Measurements from ENCODE around the gene DMBT1. TPM values are rescaled to one million over a fixed set of nuclear protein-coding genes. Genes with fewer than 3 reads are reported as not detected.

DMBT1 gene
- under 0.01 TPM in 1 of 2 replicates, not detected in the other for total RNA-seq

DNA sequence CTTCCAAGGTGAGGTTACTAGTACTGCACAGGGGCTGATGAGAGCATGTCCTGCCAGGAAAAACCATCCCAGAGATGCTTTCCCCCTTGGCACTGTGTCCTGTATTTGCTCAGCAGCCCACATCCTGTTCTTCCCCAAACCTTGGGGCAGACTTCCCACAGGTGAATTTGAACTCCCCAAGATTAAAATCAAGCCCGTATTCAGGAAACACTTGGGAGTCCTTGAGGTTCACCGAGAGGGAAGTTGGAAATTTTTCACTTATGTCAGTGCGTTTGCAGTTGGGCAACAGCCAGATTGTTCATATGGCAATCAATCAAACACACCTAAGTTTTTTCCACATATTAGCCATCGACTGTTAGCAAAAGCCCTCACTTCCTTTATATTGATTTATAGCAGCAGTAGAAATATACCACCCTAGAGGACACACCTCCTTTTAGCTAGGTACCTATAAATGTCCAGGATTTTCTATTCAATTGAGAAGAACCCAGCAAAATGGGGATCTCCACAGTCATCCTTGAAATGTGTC lies at the start of gene DMBT1:
DMBT1 (plus strand) TSS at position 476 of the 526 bp plus-strand sequence; CDS start at position 493, 17 bp downstream.
- H3K4me3 ChIP-seq (ENCODE audit: low read depth, low read length), result no peak within 1 kb of the TSS
- TF ChIP-seq CTCF (IDR thresholded peaks at IDR 0.05; ENCODE audit: insufficient read depth, low read depth, low read length), result no peak
- DNase-seq (ENCODE audit: low read depth), result no peak

- no peak for TF ChIP-seq CTCF (IDR thresholded peaks at IDR 0.05; ENCODE audit: insufficient read depth, low read depth, low read length)
- DNase-seq (ENCODE audit: low read depth), result no peak
- H3K4me3 ChIP-seq (ENCODE audit: low read depth, low read length), result no peak overlapping the region
These were observed 47.5 kb upstream of the DMBT1 start for GRCh38 chr10:122513053-122513452.

GRCh38 chr10:122514045-122514840 lies 46.3 kb upstream of the DMBT1 start:
- H3K4me3 ChIP-seq (ENCODE audit: low read depth, low read length), result no peak overlapping the region
- TF ChIP-seq CTCF (IDR thresholded peaks at IDR 0.05; ENCODE audit: insufficient read depth, low read depth, low read length), result no peak
- DNase-seq (ENCODE audit: low read depth), result no peak

DNA sequence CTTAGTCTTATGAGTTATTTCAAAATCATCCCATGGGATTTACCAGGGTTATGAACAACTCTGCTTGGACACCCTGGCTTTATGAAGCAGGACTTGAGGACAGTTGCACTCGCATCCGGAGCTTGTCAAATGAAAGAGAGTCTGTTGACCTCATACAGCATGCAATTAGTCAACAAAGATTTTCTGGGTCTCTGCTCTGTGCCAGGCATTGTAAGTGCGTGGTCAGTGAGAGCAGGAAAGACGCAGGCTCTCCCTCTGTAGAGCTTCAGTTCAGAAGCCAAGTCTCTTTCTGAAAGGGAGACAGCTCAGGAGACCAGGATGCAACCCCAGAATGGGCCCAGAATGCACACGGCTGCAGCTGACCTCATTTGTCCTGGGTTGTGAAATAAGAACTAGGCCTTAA lies 45.5 kb upstream of the DMBT1 start:
- H3K4me3 ChIP-seq (ENCODE audit: low read depth, low read length), result no peak overlapping the region
- no peak for TF ChIP-seq CTCF (IDR thresholded peaks at IDR 0.05; ENCODE audit: insufficient read depth, low read depth, low read length)
- DNase-seq (ENCODE audit: low read depth), result peak; percentile 46

GRCh38 chr10:122515588-122516231 lies 44.8 kb upstream of the DMBT1 start:
- DNase-seq (ENCODE audit: low read depth), result peak; percentile 67
- TF ChIP-seq CTCF (IDR thresholded peaks at IDR 0.05; ENCODE audit: insufficient read depth, low read depth, low read length), result no peak
- H3K4me3 ChIP-seq (ENCODE audit: low read depth, low read length), result no peak overlapping the region

DNA sequence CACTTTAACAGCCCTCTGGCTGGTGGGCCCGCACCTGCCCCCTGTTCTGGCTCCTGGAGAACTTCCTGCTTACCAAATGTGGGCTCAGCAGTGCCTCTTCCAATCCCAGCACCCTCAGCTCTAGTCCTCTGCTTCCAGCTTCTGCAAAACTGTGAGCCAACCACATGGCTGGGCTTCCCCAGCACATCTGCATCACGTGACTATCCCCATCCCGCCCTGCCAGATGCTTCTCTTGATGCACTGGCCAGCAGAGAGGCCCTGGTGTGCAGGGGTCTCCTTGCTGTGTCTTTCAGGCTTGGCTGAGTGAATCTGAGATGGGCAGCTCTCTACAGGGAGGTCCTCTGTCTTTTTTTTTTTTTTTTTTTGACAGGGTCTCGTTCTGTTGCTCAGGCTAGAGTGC lies 43.8 kb upstream of the DMBT1 start:
- H3K4me3 ChIP-seq (ENCODE audit: low read depth, low read length), result no peak overlapping the region
- no peak for DNase-seq (ENCODE audit: low read depth)
- no peak for TF ChIP-seq CTCF (IDR thresholded peaks at IDR 0.05; ENCODE audit: insufficient read depth, low read depth, low read length)
